M059J (cell line): ENCODE results near the gene ASZ1. TPM values are rescaled to one million over a fixed set of nuclear protein-coding genes. Genes with fewer than 3 reads are reported as not detected.

Experiments
- DNase-seq: peaks from one replicate; pipeline ENCODE4 v3.0.0-alpha.2; 2012; ENCODE audit warnings: low read depth
- total RNA-seq: library from RNA; depleted of rRNA; stranded (reverse); fragments of >200 nt; shearing (Covaris generic); gene quantifications from 2 replicates; pipeline ENCODE4 v1.2.3, GENCODE V29; 2014

Gene ASZ1
- total RNA-seq, 1 experiment from 2014 or later: not detected

DNA sequence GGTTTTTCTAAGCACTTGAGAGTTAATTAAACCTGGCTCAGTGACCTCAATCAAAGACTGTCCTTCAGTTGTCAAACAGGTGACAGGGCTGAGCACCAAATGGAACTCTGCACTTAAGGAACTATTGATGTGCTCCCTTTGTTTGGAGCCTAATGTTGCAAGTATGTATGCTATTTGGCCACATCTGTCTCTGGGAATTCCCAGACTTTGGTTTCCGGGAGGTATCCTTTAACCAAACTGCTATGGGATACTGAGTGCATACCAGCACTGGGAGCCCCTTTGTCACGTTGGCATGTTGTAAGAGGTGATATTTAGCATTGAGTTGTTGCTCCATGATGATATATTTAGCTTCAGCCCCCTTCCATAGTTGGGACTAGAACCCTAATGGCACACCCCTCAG lies 25.2 kb downstream of the ASZ1 start:
- peak; percentile 5 for DNase-seq

DNA sequence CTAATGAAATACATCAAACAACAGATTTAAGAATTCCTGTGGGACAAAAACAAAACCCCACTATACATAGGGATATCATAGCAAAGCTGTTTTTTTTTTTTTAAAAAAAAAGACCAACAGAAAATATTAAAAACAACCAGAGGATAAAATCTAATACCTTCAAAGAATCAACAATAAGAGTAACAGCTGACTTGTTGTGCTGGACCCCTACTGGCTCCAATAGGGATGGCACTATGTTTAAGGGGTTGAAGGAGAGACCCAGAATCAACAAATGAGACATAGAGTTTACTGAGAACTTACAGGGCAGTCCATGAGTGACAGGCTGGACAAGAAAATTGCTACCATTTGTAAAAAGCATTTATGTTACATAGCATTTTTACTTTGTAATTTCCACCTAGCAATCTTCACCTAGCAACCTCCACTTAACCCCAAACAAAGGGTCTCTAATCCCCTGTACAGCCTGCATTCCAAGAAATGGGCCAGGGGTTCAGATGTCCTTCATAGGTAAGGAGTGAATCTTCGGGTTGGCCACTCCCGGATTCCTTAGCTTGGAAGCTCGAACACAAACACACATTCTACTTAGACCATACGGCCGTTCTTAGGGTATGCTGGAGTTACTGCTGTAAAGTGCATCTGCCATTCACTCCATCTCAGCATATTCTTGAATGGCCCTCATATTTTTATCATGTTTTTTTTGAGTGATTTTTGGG lies 25.8 kb downstream of the ASZ1 start:
- peak; percentile 12 for DNase-seq

DNA sequence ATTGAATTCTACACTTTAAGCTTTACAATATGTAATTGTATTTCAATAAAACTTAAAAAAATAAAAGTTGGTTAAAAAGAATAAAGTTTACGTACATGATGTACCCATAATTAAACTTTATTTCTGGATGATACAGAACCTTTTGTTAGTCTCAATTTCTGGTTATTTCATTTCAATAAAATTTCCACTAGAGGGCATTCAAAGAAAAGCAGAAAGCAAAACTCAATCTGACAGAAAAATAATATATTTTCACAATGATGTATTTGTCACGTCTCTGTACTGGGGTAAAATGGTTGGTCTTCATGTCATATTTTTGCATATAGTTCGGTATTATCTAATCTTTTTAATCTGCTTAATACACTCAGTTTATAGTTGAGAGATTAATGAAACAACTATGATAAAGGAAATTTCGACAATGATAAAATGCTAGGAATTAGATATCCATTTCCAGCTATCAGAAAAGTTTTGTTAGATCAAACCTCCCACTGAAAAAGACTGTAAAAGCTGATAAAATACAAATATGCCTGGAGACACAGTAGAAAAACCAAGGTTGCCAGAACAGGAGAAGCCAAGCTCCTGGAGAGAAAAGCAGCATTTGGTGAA lies 27.4 kb downstream of the ASZ1 start:
- DNase-seq: no peak

DNA sequence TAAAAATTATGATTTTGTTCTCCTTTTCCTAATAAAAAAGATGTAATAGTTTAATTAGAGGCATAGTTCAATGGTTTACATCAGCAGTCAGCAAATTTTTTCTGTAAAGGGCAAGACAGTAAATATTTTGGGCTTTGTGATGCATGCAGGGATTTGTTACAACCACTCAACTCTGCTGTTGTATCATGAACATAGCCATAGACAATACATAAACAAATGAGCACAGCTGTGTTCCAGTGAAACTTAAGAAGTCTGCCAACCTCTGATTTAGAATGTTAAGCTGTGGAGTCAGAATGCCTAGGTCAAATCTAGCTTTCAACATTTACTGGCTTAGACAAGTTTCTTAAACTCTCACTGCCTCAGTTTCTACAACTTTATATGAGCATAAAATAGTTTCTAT lies 31.6 kb downstream of the ASZ1 start:
- no peak for DNase-seq

DNA sequence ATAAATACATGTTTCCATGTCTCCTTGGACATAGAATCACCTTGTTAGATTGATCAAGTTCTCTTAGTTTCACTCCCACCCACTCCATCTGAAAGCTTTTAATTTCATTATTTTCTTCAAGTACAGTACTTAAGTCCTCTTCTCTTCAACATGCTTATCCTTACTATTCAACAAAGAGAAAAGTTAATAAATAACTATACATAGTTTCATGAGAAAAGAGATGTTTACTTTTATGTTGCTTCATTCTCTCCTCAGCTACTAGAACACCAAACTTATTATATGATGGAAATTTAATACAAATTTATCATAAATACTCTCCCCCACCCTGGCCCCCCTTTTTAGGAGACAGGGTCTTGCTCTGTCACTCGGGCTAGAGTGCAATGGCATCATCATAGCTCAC lies 33.5 kb downstream of the ASZ1 start:
- DNase-seq: no peak

DNA sequence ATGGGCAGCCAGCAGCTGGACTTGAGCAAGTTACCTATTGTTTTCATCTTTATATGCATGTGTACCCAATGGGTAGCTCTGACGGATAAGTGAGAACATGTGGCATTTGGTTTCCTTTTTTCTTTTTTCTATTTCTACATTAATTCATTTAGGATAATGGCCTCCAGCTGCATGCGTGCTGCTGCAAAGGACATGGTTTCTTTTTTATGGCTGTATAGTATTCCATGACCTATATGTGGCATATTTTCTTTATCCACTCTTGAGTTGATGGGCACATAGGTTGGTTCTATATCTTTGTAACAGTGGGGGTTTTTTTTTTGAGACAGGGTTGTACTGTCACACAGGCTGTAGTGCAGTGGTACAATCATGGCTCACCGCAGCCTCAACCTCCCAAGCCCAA lies 37.4 kb downstream of the ASZ1 start:
- no peak for DNase-seq

DNA sequence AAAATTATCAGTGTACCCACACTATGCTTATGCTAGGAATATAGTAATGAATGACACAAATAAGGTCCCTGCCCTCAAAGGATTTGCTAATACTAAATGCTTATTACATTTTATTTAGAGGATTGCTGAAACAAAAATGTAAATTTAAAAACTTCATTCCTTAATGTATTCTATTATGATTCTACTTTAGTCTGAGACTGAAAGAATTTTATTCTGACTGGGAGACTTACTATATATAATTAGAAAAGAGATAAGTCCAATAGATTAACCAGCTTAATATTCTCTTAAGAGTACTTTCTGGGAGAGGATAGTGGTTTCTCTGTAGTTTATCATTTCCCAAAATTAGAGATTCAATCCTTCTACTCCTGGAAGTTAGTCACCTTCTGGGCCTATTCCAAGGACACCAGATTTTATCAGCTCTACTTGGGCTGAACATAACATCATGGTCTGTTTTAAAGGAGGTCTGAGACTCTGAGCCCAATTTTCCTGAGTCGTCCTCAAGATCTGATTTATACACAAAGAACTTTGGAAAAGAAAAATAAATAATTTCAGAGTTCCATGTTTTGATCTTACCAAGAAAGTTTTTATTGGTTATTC lies 41.1 kb downstream of the ASZ1 start:
- peak; percentile 62 for DNase-seq

DNA sequence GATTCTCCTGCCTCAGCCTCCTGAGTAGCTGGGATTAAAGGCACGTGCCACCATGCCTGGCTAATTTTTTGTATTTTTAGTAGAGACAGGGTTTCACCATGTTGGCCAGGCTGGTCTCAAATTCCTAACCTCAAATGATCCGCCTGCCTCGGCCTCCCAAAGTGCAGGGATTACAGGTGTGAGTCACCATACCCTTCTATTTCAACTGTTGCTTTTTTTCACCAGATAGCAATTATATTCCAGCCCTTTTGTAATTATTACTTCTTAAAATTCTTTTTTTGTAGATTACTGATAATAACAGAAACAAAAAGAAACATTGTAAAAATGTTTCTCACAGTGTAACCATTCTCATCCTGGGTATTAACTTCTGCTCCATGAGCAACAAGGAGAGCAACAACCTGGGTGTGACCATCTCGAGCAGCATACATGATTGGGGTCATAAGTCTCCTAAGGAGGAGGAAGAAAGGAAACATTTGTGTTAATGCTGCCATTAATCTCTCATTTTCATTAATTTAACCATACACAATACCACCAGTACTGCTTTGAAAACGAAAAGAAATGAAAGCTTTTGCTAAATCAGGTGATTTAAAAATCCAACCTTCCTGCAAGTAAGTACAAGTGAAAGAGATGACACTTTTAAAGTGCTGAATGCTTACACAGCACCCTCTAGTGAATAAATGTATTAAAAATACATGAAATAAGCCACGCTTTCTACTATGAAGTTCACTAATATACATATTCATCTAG lies 41.8 kb downstream of the ASZ1 start:
- DNase-seq: peak; percentile 44

DNA sequence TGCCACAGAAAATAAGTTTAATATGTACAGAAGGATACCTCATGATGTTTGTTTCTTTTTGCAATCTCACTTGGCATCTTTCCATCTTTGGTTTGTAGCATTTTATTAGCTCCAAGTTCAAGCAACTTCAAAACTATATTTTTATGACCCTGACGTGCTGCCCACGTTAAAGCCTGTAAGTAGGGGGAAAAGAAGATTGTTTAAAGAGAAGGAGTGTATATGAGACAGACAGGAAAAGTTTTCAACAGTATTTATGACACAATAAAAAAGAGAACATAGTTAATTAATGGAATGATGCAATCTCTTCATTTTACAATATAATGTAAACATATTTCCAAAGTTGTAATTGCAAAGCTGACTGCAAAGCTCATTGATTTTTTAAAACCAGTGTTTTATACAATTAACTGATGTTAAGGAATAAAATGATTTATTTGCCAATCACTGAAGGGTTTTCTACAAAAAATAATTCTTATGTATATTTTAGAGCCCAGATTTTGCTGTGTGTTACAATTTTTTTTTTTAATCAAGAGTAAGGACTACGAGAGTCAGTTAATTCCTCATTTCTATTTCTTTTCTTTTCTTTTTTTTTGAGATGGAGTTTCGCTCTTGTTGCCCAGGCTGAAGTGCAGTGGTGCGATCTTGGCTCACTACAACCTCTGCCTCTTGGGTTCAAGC lies 42.5 kb downstream of the ASZ1 start:
- peak; percentile 9 for DNase-seq

DNA sequence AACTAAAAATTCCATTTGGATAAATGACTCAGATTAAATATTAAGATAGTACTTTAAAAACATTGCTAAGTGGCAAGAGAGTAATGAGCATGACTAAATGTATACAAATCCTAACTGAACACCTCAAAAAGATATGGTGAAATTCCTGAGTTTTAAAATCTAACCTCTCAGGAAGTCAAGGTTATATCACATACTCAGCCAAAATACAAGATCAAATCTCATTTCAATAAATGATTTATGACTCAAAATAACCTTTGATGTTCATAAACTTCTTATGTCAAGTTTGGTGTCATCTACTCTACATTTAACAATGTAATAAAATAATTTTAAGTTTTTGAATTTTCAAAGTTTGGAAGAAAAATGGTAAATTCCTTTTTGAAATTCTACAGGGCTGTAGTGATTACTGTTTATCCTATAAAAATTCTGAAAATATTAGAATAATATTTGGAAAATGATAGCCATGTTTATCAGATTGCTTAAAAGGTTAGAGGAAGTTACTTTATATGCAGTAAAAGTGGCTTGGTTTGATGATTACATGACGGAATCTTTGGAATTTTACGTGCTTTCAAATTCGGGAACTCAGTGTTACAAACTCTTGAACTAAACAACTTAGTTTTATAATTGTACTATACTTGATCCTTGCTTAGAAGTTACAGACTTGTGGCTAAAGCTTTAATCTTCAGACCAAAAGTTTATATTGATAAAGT lies 43.7 kb downstream of the ASZ1 start:
- DNase-seq: no peak

DNA sequence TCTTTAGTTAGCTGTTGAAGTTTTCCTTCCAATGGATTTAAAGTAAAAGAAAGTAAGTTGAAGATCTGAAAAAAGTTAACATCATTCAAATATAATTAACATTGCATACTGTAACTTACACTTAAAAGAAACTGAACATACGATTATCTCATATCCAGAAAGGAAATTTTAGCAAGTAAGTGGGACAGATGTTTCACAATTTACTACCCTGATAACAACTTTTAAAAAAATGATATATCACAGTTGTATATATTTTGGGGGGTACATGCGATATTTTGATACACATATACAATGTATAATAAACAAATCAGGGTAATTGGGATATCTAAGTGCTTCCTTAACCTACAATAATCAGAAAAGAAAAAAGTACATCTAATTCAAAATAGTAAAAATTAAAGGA lies 44.2 kb downstream of the ASZ1 start:
- DNase-seq: no peak

DNA sequence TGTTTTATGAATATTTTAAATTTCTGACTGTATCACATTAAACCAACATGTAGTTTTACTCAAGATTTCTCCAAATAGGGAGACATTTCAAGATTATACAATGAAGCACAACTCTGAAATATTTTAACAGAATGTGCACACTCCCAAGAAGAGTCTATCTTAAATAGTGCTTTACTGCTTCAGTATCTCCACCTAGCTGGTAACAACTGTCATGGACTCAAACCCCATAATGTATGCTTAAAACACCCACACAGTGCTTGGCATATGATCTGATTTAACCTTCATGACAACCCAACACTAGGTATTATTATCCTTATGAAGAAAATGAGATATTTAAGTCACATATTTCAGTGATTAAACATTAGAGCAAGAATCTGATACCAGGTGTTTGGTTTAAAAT lies 45.9 kb downstream of the ASZ1 start:
- no peak for DNase-seq

DNA sequence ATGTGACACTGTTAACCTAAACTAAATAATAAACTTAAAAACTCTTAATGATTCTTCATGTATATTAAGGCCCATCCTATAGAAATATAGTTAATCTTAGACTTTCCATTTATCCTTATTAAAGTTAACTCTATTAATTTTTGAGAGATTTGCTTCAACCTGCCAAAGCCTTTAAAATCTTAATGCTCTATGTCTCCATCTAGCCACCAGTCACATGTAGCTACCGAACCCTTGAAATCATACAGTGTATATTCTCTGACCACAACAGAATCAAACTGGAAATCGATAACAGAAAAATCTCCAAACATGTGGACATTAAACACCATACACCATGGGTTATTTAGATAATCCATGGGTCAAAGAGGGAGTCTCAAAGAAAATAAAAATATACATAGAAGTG lies 51.9 kb downstream of the ASZ1 start:
- DNase-seq: no peak

DNA sequence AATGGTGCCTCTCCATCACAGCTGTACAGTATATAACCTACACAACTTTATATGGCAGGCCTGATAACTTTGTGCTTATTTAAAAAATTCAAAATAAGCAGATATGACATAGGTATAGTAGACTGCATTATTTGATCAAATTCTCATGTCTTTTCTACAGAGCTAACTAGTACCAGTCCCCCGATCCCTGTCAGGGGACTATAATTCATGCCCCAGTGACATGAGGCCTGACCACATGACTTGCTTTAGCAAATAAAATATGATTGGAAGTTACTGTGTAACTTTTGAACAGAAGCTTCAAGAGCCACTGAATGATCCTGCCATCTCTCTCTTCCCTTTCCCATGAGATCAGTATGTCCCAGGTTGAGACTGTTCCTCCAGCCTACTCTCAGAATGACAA lies 55.2 kb downstream of the ASZ1 start:
- DNase-seq: no peak

DNA sequence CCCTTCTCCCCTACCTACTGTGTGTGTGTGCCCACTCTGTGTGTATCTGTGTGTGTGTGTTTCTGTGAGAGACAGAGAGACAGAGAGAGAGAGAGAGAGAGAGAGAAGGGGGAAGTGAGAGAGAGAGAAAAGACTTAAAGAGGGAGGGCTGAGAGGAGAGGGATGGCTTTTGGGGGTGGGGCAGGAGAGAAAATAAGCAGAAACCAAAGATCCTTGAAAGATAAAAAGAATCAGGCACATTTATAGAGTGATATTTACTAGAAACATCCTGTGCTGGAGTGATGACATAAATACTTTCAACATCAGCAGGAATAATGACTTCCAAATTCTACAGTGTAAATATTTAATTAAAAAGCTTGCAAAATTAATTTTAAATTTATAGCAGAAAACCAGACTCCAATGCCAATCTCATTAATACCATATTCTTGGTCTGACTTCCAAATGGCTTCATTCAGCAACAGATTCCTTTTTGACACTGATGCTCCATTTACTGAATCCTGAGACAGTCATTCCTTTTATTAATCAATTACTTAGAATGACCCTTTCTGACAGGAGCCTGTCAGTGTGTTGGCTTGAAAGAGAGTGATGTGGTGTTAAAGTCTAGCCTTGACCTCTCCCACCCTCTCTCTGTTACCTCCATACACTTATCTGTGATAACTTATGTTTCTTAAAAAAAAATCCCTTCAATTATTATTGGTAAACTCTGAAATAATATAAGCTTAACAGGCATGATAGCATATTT lies 62.8 kb downstream of the ASZ1 start:
- no peak for DNase-seq

DNA sequence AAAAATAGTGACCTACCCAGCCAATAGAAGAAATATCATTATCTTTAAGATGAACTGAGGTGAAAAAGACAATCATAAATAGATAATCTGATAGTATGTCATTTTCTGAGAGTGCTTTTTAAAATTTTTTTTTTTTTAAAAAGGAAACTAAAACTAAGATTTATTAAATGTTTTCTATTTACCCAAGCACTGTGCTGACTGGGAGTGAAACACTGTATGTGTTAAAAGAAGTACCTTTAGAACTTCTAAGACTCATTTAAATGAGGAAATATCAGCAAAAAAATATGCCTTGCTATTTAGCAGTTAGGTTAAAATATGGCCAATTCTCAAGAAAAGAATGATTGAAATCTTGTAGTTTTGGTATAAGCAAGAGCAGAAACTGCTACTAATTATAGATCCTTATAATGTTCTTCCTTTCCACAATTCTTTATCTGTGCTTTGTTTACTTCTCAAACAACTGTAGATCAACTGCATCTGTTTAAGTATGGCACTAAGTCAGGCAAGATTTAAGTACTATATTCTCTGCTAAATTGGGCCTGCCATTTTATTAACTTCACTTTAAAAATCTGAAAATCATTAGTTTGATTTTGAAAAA lies 64.9 kb downstream of the ASZ1 start:
- DNase-seq: no peak

DNA sequence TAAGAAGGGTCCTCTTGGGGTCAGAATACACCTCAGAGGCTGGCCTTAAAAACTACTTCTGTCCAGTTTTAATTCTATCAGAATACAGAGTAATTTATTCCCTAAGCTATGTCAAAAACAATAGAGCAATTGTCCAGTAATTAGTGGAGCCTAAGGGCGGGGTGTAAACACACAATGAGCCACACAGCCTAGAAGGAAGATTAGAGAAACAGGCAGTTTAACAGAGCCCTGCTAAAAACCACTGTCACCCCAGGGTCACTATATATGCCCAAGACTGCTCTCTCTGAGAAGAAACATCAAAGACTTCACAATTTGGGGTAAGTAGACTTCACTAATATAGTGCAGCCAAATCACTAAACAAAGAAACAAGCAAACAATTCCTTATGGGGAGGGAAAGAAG lies 77.3 kb downstream of the ASZ1 start:
- DNase-seq: no peak

DNA sequence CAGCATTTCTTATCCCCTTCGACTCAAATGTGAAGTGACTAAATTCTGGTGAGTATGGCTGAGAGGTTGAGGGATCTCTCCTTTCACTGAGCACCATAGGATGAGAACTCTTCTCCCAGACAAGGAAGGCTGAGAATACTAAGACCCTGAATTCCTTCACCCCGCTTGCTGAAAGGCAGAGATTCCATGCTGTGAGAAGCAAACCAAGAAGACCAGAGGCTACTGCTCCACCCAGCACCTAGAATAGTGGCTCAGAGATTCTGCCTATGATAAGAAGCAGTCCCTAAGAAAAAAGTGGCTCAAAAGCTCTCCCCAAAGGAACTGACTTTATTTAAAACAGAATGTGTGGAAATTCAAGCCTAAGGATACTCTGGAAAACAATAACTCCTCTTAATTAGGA lies 77.7 kb downstream of the ASZ1 start:
- DNase-seq: no peak

DNA sequence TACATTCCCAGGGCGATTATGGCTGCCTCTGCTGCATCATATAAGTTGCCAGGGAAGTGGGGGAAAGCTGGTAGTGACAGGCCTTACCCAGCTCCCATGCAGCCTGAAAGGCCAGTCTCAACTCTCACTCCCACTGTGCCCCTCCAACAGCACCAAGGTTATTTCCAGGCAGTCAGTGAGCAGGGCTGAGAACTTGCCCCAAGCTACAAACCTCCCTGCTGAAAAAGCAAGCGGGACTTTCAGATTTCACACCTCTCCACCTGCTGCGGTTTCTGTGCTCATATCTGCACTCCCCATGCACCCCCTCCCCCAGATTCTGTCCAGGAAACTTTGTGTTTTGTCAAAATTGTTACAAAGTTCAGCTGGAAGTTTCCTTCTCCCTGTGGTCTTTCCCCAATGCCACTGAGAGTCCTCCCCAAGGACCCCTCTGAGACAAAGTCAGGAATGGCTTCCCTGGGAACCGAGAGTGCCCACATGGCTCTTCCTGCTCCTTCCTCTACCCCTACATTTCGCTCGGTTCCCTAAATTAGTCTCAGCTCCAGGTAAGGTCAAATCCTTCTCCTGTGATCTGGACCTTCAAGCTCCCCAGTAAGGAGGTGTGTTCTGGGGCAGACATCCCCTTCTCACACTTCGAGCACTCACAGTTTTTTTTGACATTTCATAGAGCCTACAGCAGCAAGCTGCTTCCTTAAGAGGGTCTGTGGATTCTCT lies 79.2 kb downstream of the ASZ1 start:
- DNase-seq: no peak

DNA sequence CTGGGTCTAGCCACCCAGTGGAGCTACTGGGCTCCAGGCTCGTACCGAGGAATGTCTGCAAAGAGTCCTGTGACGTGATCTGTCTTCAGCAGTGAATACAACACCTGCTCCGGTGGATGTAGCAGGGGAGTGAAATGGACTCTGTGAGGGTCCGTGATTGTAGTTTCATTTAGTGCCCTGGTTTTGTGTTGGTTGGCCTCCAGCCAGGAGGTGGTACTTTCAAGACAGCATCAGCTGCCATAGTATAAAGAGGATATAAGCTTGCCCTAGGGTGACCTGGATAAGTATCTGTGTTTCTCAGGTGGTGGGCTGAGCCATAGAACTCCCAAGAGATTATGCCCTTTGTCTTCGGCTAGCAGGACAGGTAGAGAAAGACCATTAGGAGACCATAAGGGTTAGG lies 79.8 kb downstream of the ASZ1 start:
- no peak for DNase-seq
